ENCODE measurements around the gene GCNT2.
"Not testable (repeated sequence)": the region's sequence is repeated elsewhere in the genome, so short reads cannot be mapped to it uniquely, and the experiment has no call there.

The GCNT2 gene

DNA sequence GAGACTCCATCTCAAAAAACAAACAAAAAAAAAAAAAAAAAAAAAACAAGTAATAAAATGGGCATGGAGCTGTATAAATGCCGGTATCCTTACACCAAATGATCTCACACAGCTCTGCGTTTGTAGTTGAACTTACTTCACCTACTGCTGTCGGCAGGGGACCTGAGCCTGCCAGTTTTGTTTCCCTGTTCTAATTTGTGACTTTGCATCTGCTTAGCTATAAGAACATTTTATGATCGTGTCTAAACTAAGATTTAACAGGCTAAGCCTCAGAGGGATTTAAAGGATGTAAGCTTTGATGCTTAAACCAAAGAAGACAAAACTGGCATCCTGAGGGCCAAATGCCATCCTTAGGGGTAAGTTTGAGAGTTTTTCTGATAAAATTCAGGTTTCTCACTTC lies 58.7 kb downstream of the GCNT2 start:
- no peak overlapping the region for H3K4me3 ChIP-seq (replicated peaks in 1 of 2; ENCODE audit: low read depth in 2 of 2, low read length in 2 of 2)
- DNase-seq (ENCODE audit: low read depth in 2 of 2): no peak
- TF ChIP-seq, protein P1, sequence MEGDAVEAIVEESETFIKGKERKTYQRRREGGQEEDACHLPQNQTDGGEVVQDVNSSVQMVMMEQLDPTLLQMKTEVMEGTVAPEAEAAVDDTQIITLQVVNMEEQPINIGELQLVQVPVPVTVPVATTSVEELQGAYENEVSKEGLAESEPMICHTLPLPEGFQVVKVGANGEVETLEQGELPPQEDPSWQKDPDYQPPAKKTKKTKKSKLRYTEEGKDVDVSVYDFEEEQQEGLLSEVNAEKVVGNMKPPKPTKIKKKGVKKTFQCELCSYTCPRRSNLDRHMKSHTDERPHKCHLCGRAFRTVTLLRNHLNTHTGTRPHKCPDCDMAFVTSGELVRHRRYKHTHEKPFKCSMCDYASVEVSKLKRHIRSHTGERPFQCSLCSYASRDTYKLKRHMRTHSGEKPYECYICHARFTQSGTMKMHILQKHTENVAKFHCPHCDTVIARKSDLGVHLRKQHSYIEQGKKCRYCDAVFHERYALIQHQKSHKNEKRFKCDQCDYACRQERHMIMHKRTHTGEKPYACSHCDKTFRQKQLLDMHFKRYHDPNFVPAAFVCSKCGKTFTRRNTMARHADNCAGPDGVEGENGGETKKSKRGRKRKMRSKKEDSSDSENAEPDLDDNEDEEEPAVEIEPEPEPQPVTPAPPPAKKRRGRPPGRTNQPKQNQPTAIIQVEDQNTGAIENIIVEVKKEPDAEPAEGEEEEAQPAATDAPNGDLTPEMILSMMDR (IDR thresholded peaks at IDR 0.05; ENCODE audit: low read depth, low read length): no peak

DNA sequence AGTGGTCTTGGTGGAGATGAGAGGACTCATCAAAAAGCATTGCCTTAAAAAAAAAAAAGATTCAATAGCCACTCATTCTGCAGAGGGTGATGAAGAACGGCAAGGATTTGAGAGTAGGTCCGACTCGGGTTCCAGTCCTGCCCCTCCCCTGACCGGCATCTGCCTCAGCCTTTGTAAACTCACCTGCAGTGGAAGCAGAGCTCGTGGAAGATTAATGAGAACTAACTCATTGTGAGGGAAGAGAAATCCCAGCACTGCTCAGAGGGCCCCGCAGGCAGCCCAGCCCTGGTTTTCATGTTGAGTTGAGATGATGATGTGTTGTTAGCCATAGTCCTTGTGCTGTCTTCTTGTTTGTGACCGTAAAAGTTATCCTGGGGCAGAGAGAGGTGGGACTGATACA lies 59.4 kb downstream of the GCNT2 start:
- no peak overlapping the region for H3K4me3 ChIP-seq (replicated peaks in 1 of 2; ENCODE audit: low read depth in 2 of 2, low read length in 2 of 2)
- TF ChIP-seq, protein P1 (IDR thresholded peaks at IDR 0.05; ENCODE audit: low read depth, low read length): no peak
- DNase-seq (ENCODE audit: low read depth in 2 of 2): no peak

DNA sequence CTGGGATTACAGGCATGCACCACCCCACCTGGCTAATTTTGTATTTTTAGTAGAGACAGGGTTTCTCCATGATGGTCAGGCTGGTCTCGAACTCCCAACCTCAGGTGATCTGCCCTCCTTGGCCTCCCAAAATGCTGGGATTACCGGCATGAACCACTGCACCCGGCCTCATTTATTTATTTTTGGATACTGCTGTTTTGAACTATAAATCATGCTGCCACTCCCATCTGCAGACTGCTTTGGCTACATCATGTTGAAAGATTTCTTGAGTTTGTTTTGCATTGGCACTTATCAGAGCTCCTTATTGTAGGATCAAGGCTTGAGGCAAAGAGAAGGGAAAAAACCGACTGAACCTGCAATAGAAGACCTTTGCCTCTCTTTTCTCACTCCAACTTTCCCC lies 60.3 kb downstream of the GCNT2 start:
- H3K4me3 ChIP-seq (replicated peaks in 1 of 2; ENCODE audit: low read depth in 2 of 2, low read length in 2 of 2); DNase-seq (ENCODE audit: low read depth in 2 of 2): not testable (repeated sequence)

DNA sequence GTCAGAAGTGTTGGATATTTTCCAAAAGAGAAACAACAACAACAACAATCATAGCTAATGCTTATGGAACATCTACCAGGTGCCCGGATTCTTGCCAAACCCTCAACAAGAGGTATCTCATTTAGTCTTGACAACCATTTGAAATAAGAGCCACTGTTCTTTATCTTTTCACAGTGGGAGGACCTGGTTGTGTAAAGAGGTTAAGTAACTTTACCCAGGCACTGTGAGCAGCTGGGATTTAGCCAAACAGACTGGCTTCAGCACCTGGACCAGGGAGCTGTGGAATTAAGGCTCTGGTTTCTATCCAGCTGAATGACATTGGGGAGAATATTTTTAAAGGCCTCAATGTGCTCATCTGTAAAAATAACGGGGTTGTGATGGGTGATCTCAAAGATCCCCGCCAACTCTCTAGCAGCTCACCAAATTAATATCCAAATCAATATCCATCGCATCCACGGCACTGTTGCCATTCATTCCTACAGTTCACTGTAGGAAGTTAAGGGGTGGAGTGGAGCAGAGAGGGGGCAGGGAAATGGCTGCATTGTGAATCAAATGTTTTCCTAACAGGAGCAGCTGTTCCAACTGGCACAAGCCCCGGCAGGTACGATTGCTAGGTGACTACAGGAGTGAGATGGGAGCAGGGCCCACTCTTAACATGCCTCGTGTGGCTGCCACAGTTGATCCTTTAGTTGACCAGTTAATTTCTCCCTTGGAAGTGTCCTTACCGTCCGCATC lies 61.8 kb downstream of the GCNT2 start:
- TF ChIP-seq, protein P1 (IDR thresholded peaks at IDR 0.05; ENCODE audit: low read depth, low read length): no peak

DNA sequence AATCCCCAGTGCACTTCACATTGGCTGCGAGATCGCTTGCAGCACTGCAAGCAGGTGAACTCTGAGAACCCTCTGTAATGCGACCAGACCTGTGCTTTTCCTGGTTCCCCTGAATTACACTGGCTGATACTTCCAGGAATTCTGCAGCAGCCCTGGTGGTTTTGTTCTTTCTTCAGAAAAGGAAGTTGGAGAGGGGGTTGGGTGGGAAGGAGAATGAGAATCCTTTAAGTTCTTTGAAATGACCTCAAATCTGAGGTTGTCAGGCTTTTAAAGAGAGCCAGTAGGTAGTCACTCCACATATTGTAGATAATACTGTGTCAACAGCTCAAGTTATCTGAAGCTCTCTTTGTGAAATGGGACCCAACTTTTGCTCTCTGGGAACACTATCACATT lies 62.4 kb downstream of the GCNT2 start:
- H3K4me3 ChIP-seq (replicated peaks in 1 of 2; ENCODE audit: low read depth in 2 of 2, low read length in 2 of 2): no peak overlapping the region
- DNase-seq (ENCODE audit: low read depth in 2 of 2): no peak
- TF ChIP-seq, protein P1 (IDR thresholded peaks at IDR 0.05; ENCODE audit: low read depth, low read length): no peak

More for the DNA sequence above, 61.8 kb downstream of the GCNT2 start:
- no peak for DNase-seq (ENCODE audit: low read depth in 2 of 2)
- no peak overlapping the region for H3K4me3 ChIP-seq (replicated peaks in 1 of 2; ENCODE audit: low read depth in 2 of 2, low read length in 2 of 2)

DNA sequence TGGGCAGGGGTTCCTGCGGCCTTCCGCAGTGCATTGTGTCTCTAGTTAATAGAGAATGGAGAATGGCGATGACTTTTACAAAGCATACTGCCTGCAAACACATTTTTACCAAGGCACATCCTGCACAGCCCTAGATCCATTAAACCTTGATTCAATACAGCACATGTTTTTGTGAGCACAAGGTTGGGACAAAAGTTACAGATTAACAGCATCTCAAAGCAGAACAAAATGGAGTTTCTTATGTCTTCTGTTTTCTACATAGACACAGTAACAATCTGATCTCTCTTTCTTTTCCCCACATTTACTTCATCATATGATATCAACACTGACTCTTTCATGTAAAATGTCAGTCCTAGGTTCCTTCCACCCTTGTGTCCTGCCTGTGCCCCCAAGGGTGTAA lies 63.5 kb downstream of the GCNT2 start:
- H3K4me3 ChIP-seq (replicated peaks in 1 of 2; ENCODE audit: low read depth in 2 of 2, low read length in 2 of 2): no peak overlapping the region
- TF ChIP-seq, protein P1 (IDR thresholded peaks at IDR 0.05; ENCODE audit: low read depth, low read length): no peak
- no peak for DNase-seq (ENCODE audit: low read depth in 2 of 2)

DNA sequence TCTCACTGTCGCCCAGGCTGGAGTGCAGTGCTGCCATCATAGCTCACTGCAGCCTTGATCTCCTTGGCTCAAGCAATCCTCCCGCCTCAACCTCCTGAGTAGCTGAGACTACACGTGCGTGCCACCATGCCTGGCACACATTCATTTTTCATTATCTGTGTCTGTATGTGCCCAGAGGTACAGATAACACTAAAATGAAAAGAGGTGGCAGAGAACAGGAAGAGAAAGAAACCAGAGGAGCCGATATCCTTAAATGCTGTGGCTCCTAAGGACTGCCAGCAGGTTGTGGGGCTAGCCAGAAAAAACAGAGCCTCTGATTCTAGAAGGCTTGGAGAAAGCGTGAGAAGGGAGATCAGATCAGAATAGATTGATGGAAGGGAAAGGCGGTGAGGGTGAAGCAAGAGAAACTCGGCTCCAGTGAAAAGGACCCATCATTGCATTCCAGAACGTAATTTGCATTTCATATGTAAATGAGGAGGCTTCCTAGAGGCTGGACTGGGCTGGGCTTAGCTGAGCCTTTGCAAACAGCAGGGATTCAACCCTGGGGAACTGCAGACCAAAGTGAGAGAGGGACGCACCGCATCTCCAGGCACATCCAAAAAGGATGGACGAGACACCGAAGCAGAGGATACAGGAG lies 64.2 kb downstream of the GCNT2 start:
- H3K4me3 ChIP-seq (replicated peaks in 1 of 2; ENCODE audit: low read depth in 2 of 2, low read length in 2 of 2): no peak overlapping the region
- no peak for DNase-seq (ENCODE audit: low read depth in 2 of 2)
- TF ChIP-seq, protein P1 (IDR thresholded peaks at IDR 0.05; ENCODE audit: low read depth, low read length): no peak

Data from cardiac fibroblast (primary cell).